RCC 7860 (cell line): ENCODE measurements around the gene CRYGN.
A peak's percentile ranks its signal among the peaks of the same experiment; 100 is the strongest.

Experiments used
- DNase-seq: peaks from one replicate; pipeline ENCODE4 v3.0.0-alpha.2; 2015; ENCODE audit warnings: low spot score
- FAIRE-seq: peaks from 2 replicates; lab custom pipeline; 2012; peaks lifted over from hg19 to GRCh38; lab: Jason Lieb, UNC

The CRYGN gene

GRCh38 chr7:151408839-151409666 is 30.9 kb downstream of the CRYGN start:
- FAIRE-seq, result no peak

GRCh38 chr7:151408498-151408838 is 31.5 kb downstream of the CRYGN start:
- DNase-seq, result no peak
- no peak for FAIRE-seq

More at GRCh38 chr7:151408839-151409666, 30.9 kb downstream of the CRYGN start:
- no peak for DNase-seq

- no peak for DNase-seq
- no peak for FAIRE-seq
Measured at GRCh38 chr7:151406886-151407583, 32.9 kb downstream of the CRYGN start.

GRCh38 chr7:151406051-151406875 is 33.7 kb downstream of the CRYGN start:
- DNase-seq (no peak), FAIRE-seq (no peak)

GRCh38 chr7:151405588-151405987 is 34.4 kb downstream of the CRYGN start:
- DNase-seq (no peak), FAIRE-seq (no peak)

GRCh38 chr7:151405056-151405455 is 34.9 kb downstream of the CRYGN start:
- DNase-seq (no peak), FAIRE-seq (no peak)

GRCh38 chr7:151404216-151405011 is 35.5 kb downstream of the CRYGN start:
- FAIRE-seq, result no peak
- DNase-seq, result peak; percentile 49

GRCh38 chr7:151403764-151404163 is 36.2 kb downstream of the CRYGN start:
- FAIRE-seq, result no peak
- no peak for DNase-seq

- FAIRE-seq, result no peak
Measured at GRCh38 chr7:151402029-151402835, 37.7 kb downstream of the CRYGN start.

GRCh38 chr7:151400626-151401315 is 39.2 kb downstream of the CRYGN start:
- FAIRE-seq (no peak), DNase-seq (peak; percentile 74)

More at GRCh38 chr7:151402029-151402835, 37.7 kb downstream of the CRYGN start:
- no peak for DNase-seq

- DNase-seq (no peak), FAIRE-seq (no peak)
Measured at GRCh38 chr7:151399906-151400305, 40.0 kb downstream of the CRYGN start.

- DNase-seq (no peak), FAIRE-seq (no peak)
Measured at GRCh38 chr7:151399305-151399601, 40.7 kb downstream of the CRYGN start.

- no peak for DNase-seq
- FAIRE-seq, result no peak
Measured at GRCh38 chr7:151398446-151399304, 41.3 kb downstream of the CRYGN start.

- DNase-seq, result no peak
- no peak for FAIRE-seq
Measured at GRCh38 chr7:151397026-151397425, 42.9 kb downstream of the CRYGN start.

- no peak for FAIRE-seq
- no peak for DNase-seq
Measured at GRCh38 chr7:151396328-151396970, 43.5 kb downstream of the CRYGN start.

- FAIRE-seq (no peak), DNase-seq (no peak)
Measured at GRCh38 chr7:151395036-151395367, 44.9 kb downstream of the CRYGN start.

GRCh38 chr7:151394076-151395035 is 45.6 kb downstream of the CRYGN start:
- DNase-seq (no peak), FAIRE-seq (no peak)
